Neural progenitor cell (in vitro differentiated cells): ENCODE measurements around the gene SEMA3C. TPM values are rescaled to one million over a fixed set of nuclear protein-coding genes. Genes with fewer than 3 reads are reported as not detected.

ENCODE experiments used
- DNase-seq: peaks from one replicate; pipeline ENCODE4 v3.0.0-alpha.2; 2016; ENCODE audit warnings: low spot score
- H2AFZ ChIP-seq: fragments of 200-600 bp; sonication (generic); replicated peaks from 2 replicates; pipeline ENCODE4 v1.6.1; 2016; ENCODE audit warnings: antibody characterized with exemption
- H3F3A ChIP-seq: fragments of 200-600 bp; sonication (generic); 2 replicates; pipeline ENCODE4 v1.6.1; 2016; ENCODE audit warnings: antibody characterized with exemption, low read depth
- H3K27ac ChIP-seq: fragments of 200-600 bp; sonication (generic); 2 replicates; pipeline ENCODE4 v1.5.1; 2016; ENCODE audit warnings: mild to moderate bottlenecking
- H3K27me3 ChIP-seq: fragments of 200-600 bp; sonication (generic); 2 replicates; pipeline ENCODE4 v1.6.1; 2016; ENCODE audit warnings: mild to moderate bottlenecking, moderate library complexity
- H3K36me3 ChIP-seq: fragments of 200-600 bp; sonication (generic); 2 replicates; pipeline ENCODE4 v1.5.1; 2016
- H3K4me1 ChIP-seq: fragments of 200-600 bp; sonication (generic); 2 replicates; pipeline ENCODE4 v1.6.1; 2016; ENCODE audit warnings: mixed run types
- H3K4me2 ChIP-seq: fragments of 200-600 bp; sonication (generic); 2 replicates; pipeline ENCODE4 v1.6.1; 2016
- H3K4me3 ChIP-seq: fragments of 200-600 bp; sonication (generic); 2 replicates; pipeline ENCODE4 v1.5.1; 2016
- H3K79me2 ChIP-seq: fragments of 200-600 bp; sonication (generic); 2 replicates; pipeline ENCODE4 v1.6.1; 2016; ENCODE audit warnings: low read depth
- H3K9ac ChIP-seq: fragments of 200-600 bp; sonication (generic); 2 replicates; pipeline ENCODE4 v1.6.1; 2016
- H3K9me3 ChIP-seq: fragments of 200-600 bp; sonication (generic); 2 replicates; pipeline ENCODE4 v1.5.1; 2016; ENCODE audit warnings: low read depth
- H4K20me1 ChIP-seq: fragments of 200-600 bp; sonication (generic); 2 replicates; pipeline ENCODE4 v1.6.1; 2016; ENCODE audit warnings: low read depth
- H3K27ac Mint-ChIP-seq: 3 replicates; pipeline ENCODE4 v1.8.0; 2021; ENCODE audit warnings: mixed read lengths
- H3K27me3 Mint-ChIP-seq: 2 replicates; pipeline ENCODE4 v1.8.0; 2022; ENCODE audit warnings: low read depth, mild to moderate bottlenecking, inconsistent platforms, moderate library complexity, mixed read lengths; ENCODE audit not compliant: insufficient read depth
- H3K36me3 Mint-ChIP-seq: 3 replicates; pipeline ENCODE4 v1.8.0; 2021; ENCODE audit warnings: mixed read lengths
- H3K4me1 Mint-ChIP-seq: 3 replicates; pipeline ENCODE4 v1.8.0; 2021; ENCODE audit warnings: mixed read lengths
- H3K4me3 Mint-ChIP-seq: 3 replicates; pipeline ENCODE4 v1.8.0; 2021; ENCODE audit warnings: mild to moderate bottlenecking, moderate library complexity, mixed read lengths
- H3K9me3 Mint-ChIP-seq: 3 replicates; pipeline ENCODE4 v1.8.0; 2020; ENCODE audit warnings: mixed read lengths
- CTCF ChIP-seq: fragments of 200-600 bp; sonication (generic); IDR thresholded peaks from 2 replicates; pipeline ENCODE4 v1.5.1; 2017; ENCODE audit warnings: antibody characterized with exemption, mild to moderate bottlenecking
- EZH2 ChIP-seq: fragments of 200-600 bp; sonication (generic); IDR thresholded peaks from 2 replicates; pipeline ENCODE4 v1.6.1; 2017; ENCODE audit warnings: antibody characterized with exemption, mild to moderate bottlenecking, moderate library complexity
- EZH2phosphoT487 ChIP-seq: fragments of 200-600 bp; sonication (generic); IDR thresholded peaks from 2 replicates; pipeline ENCODE4 v1.6.1; 2017; ENCODE audit warnings: antibody characterized with exemption
- total RNA-seq: library from RNA; depleted of rRNA; stranded (reverse); fragments of >200 nt; gene quantifications from 2 replicates; pipeline ENCODE4 v1.2.3, GENCODE V29; 2015; ENCODE audit warnings: low replicate concordance

Gene SEMA3C
- total RNA-seq, 1 donor from 2014 or later = 0.54 TPM

DNA sequence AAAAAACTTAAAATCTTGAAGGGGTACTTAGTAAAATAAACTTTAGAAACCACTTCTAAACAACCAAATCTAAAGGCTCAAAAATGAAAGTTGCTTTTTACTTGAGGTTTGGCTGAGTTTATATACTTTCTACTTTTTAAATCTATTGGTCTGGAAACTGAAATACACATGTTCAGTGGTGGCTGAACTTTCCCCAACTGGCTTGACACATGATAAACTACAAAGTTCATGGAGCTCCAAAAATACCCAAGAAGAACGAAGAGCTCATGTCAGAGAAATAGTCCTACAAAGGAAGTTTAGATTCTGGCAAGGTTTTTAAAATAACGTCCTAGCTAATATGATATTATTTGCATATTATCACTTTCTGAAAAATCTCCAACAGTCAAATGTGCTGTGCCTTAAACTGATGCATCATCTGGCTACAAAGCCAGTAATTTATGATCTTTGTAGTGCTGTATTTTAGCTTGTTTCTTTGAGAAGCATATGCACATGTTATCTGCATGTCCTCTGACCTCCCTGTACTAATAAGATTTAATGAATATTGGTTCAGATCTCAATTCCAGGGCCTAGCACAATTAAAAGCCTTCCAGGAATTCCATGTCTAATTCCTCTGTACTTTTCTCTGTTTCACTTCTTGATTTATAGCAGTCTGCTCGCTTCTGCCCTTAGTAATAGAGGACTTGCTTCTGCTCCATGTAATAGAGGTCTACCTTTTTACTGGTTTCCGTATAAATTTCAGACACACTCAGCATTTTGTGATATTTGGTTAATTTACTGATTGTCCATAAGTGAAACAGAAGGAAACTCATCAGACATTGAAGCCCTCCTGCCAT is 28.2 kb downstream of the SEMA3C start:
- no peaks in the 10 kb centered on the region for H3K27me3 ChIP-seq
- TF ChIP-seq EZH2 (no peak), CTCF (no peak), EZH2phosphoT487 (no peak)
- Mint-ChIP-seq H3K27ac (no peak overlapping the region), H3K27me3 (peaks cover 2% of the 10 kb centered on the region), H3K4me3 (no peak overlapping the region), H3K4me1 (peaks cover 7% of the 10 kb centered on the region), H3K9me3 (no peaks in the 10 kb centered on the region), H3K36me3 (no peaks in the 10 kb centered on the region)
- no peak overlapping the region for H3K4me3 ChIP-seq
- H3K9ac ChIP-seq = no peak overlapping the region
- H4K20me1 ChIP-seq = no peaks in the 10 kb centered on the region
- no peaks in the 10 kb centered on the region for H3K79me2 ChIP-seq
- H3K4me2 ChIP-seq = no peak overlapping the region
- DNase-seq = no peak
- H3K36me3 ChIP-seq = no peaks in the 10 kb centered on the region
- no peak overlapping the region for H3K27ac ChIP-seq
- H2AFZ ChIP-seq = no peak overlapping the region
- no peaks in the 10 kb centered on the region for H3K9me3 ChIP-seq
- no peaks in the 10 kb centered on the region for H3F3A ChIP-seq
- no peaks in the 10 kb centered on the region for H3K4me1 ChIP-seq

DNA sequence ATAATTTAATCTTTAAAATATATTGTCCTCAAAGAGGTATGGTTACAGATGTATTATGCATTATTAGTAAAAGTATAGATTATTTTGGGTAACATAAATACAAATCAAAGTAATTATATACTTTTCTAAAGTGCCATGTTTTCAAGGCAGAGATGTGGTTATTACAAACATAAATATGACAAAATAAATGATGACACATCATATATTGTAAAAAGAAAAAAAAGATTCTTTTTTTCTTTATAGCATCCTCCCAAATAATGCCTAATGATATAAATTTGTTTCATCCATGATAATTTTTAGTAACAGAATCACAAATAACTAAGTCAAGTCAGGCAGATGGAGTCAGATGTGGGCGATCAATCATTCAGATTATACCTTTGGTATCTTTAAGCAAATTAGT is 29.3 kb downstream of the SEMA3C start:
- H3F3A ChIP-seq = no peaks in the 10 kb centered on the region
- no peak overlapping the region for H3K4me3 Mint-ChIP-seq
- no peak overlapping the region for H3K4me2 ChIP-seq
- DNase-seq = no peak
- no peaks in the 10 kb centered on the region for H3K9me3 ChIP-seq
- no peak overlapping the region for H3K4me3 ChIP-seq
- H3K9me3 Mint-ChIP-seq = no peaks in the 10 kb centered on the region
- no peak overlapping the region for H3K27ac Mint-ChIP-seq
- no peaks in the 10 kb centered on the region for H3K36me3 ChIP-seq
- H3K27ac ChIP-seq = no peak overlapping the region
- H2AFZ ChIP-seq = no peak overlapping the region
- no peak for TF ChIP-seq EZH2phosphoT487
- TF ChIP-seq CTCF = no peak
- no peak for TF ChIP-seq EZH2
- no peaks in the 10 kb centered on the region for H3K36me3 Mint-ChIP-seq
- H3K79me2 ChIP-seq = no peaks in the 10 kb centered on the region
- no peaks in the 10 kb centered on the region for H3K27me3 ChIP-seq
- H3K4me1 ChIP-seq = no peaks in the 10 kb centered on the region
- peaks cover 2% of the 10 kb centered on the region for H3K27me3 Mint-ChIP-seq
- no peaks in the 10 kb centered on the region for H4K20me1 ChIP-seq
- H3K9ac ChIP-seq = no peak overlapping the region
- peaks cover 10% of the 10 kb centered on the region for H3K4me1 Mint-ChIP-seq

- no peak overlapping the region for H3K4me3 Mint-ChIP-seq
- TF ChIP-seq CTCF = no peak
- no peak for TF ChIP-seq EZH2
- TF ChIP-seq EZH2phosphoT487 = no peak
- no peaks in the 10 kb centered on the region for H3F3A ChIP-seq
- no peaks in the 10 kb centered on the region for H3K36me3 Mint-ChIP-seq
- no peaks in the 10 kb centered on the region for H3K79me2 ChIP-seq
- no peaks in the 10 kb centered on the region for H3K36me3 ChIP-seq
- DNase-seq = no peak
- H3K9me3 Mint-ChIP-seq = no peaks in the 10 kb centered on the region
- H3K9ac ChIP-seq = no peak overlapping the region
- H3K27me3 ChIP-seq = no peaks in the 10 kb centered on the region
- H4K20me1 ChIP-seq = no peaks in the 10 kb centered on the region
- no peaks in the 10 kb centered on the region for H3K9me3 ChIP-seq
- H2AFZ ChIP-seq = no peak overlapping the region
- no peaks in the 10 kb centered on the region for H3K4me1 ChIP-seq
- no peak overlapping the region for H3K27ac ChIP-seq
- no peaks in the 10 kb centered on the region for H3K27me3 Mint-ChIP-seq
- H3K27ac Mint-ChIP-seq = peak overlapping the region; percentile 68
- no peak overlapping the region for H3K4me2 ChIP-seq
- peaks cover 37% of the 10 kb centered on the region for H3K4me1 Mint-ChIP-seq
- no peak overlapping the region for H3K4me3 ChIP-seq
Observed at GRCh38 chr7:80885757-80886156, 33.1 kb downstream of the SEMA3C start.
